K562 (cell line): ENCODE data around the gene INHBE. TPM values are rescaled to one million over a fixed set of nuclear protein-coding genes. Genes with fewer than 3 reads are reported as not detected.
A peak's percentile ranks its signal among the peaks of the same experiment; 100 is the strongest.

ENCODE experiments used
- ARHGAP35 ChIP-seq: fragments of 450-650 bp; IDR thresholded peaks from 2 replicates; pipeline ENCODE4 v1.6.1; 2018; ENCODE audit not compliant: partially characterized antibody
- BRF2 ChIP-seq: IDR thresholded peaks from 3 replicates; pipeline ENCODE4 v1.6.1; 2011; ENCODE audit warnings: borderline replicate concordance, mild to moderate bottlenecking; ENCODE audit not compliant: insufficient read length, insufficient read depth
- CREM ChIP-seq: IDR thresholded peaks from 2 replicates; pipeline ENCODE4 v1.6.1; 2014; ENCODE audit warnings: antibody characterized with exemption, low read depth
- GTF2A2 ChIP-seq: IDR thresholded peaks from 2 replicates; pipeline ENCODE4 v1.6.1; 2016; ENCODE audit warnings: mild to moderate bottlenecking, missing genetic modification characterization, missing compliant biosample characterization
- GTF2E2 ChIP-seq: fragments of 200-800 bp; sonication (Bioruptor generic); IDR thresholded peaks from 2 replicates; pipeline ENCODE4 v1.6.1; 2016; ENCODE audit warnings: missing genetic modification characterization, missing compliant biosample characterization
- HDAC6 ChIP-seq: IDR thresholded peaks from 2 replicates; pipeline ENCODE4 v1.6.1; 2012; ENCODE audit warnings: low read depth, mild to moderate bottlenecking, control low read depth, inconsistent platforms, low read length, moderate library complexity
- ILF3 ChIP-seq: fragments of 450-650 bp; IDR thresholded peaks from 2 replicates; pipeline ENCODE4 v1.6.1; 2018; ENCODE audit warnings: antibody characterized with exemption, mild to moderate bottlenecking, moderate library complexity, borderline replicate concordance
- MED1 ChIP-seq: sonication (generic); formaldehyde crosslinking; IDR thresholded peaks from 2 replicates; pipeline ENCODE4 v1.8.1; 2023; ENCODE audit warnings: missing genetic modification reagents, borderline replicate concordance
- MXI1 ChIP-seq: IDR thresholded peaks from 2 replicates; pipeline ENCODE4 v1.6.1; 2011; ENCODE audit warnings: low read depth, mild to moderate bottlenecking, improper control_type of control experiment, low read length
- MYNN ChIP-seq, 2 experiments: sonication (generic); formaldehyde crosslinking in 1 of 2; IDR thresholded peaks; 2 replicates each; pipeline versions ENCODE4 v1.5.0 to v1.6.1; 2016 to 2020; ENCODE audit warnings: antibody characterized with exemption in 1 of 2, missing genetic modification reagents in 1 of 2
- NCOR1 ChIP-seq: fragments of 450-650 bp; IDR thresholded peaks from 2 replicates; pipeline ENCODE4 v1.6.1; 2016; ENCODE audit warnings: mild to moderate bottlenecking, moderate library complexity
- NR0B1 ChIP-seq: fragments of 450-650 bp; IDR thresholded peaks from one replicate; pipeline ENCODE4 v1.6.1; 2018; ENCODE audit warnings: mild to moderate bottlenecking, moderate library complexity; ENCODE audit not compliant: partially characterized antibody
- NR2C1 ChIP-seq, 2 experiments: fragments of 450-650 bp; IDR thresholded peaks; 2 replicates each; pipeline ENCODE4 v1.6.1; 2017; ENCODE audit warnings: mild to moderate bottlenecking in 2 of 2, antibody characterized with exemption in 1 of 2, inconsistent platforms in 1 of 2, missing compliant biosample characterization in 1 of 2, missing genetic modification characterization in 1 of 2
- SIN3A ChIP-seq, 2 experiments: fragments of 150-350 bp in 1 of 2; IDR thresholded peaks; 2 replicates each; pipeline ENCODE4 v1.6.1; 2011 to 2016; ENCODE audit warnings: borderline replicate concordance in 2 of 2, low read depth in 2 of 2, low read length in 2 of 2, mild to moderate bottlenecking in 2 of 2, moderate library complexity in 2 of 2; ENCODE audit not compliant: control insufficient read depth in 1 of 2
- ZFP30 ChIP-seq: fragments of 250-450 bp; sonication (Bioruptor Pico); IDR thresholded peaks from 2 replicates; pipeline ENCODE4 v1.8.0; 2022; ENCODE audit warnings: moderate library complexity, mild to moderate bottlenecking, inconsistent platforms, borderline replicate concordance
- ZNF431 ChIP-seq: sonication (generic); formaldehyde crosslinking; IDR thresholded peaks from 2 replicates; pipeline ENCODE4 v1.8.0; 2022; ENCODE audit warnings: mild to moderate bottlenecking, missing genetic modification reagents
- ZNF766 ChIP-seq: fragments of 200-800 bp; sonication (Bioruptor generic); conservative IDR thresholded peaks from 2 replicates; pipeline ENCODE4 v1.6.1; 2016; ENCODE audit warnings: missing genetic modification characterization, missing compliant biosample characterization
- ZNF79 ChIP-seq: fragments of 250-450 bp; sonication (Bioruptor Pico); IDR thresholded peaks from 2 replicates; pipeline ENCODE4 v1.4.0; 2020; ENCODE audit warnings: low read depth, mild to moderate bottlenecking, moderate library complexity
- ZNF830 ChIP-seq: fragments of 250-450 bp; sonication (Bioruptor Pico); IDR thresholded peaks from 2 replicates; pipeline ENCODE4 v1.5.0; 2021; ENCODE audit warnings: mild to moderate bottlenecking
- polyA plus RNA-seq, 8 experiments: library from polyadenylated mRNA; depleted of rRNA in 4 of 8; stranded (reverse) in 5 of 8; unstranded in 3 of 8; fragments of >200 nt; fragmentation: Nextera tagmentation in 2 of 8; fragmentation: Illumina TruSeq in 1 of 8; extraction: Ambion mirVana in 2 of 8; extraction: Trizol in 1 of 8; gene quantifications; 2 replicates each; pipeline versions ENCODE4 v1.2.1 to v1.2.3, GENCODE V29; 2011 to 2014; ENCODE audit warnings: inconsistent platforms in 1 of 8, missing spikeins in 1 of 8
- total RNA-seq, 7 experiments: library from RNA; depleted of rRNA in 6 of 7; stranded (reverse); fragments of >200 nt in 6 of 7; fragmentation: Illumina TruSeq in 2 of 7; extraction: Trizol in 2 of 7; gene quantifications; 2 replicates each; pipeline versions ENCODE4 v1.2.1 to v1.2.3, GENCODE V29; 2011 to 2021; ENCODE audit warnings: low replicate concordance in 1 of 7
- TF ChIP-seq, protein P1 (sequence below): fragments of 250-450 bp; sonication (Bioruptor Pico); IDR thresholded peaks from 2 replicates; pipeline ENCODE4 v1.8.0; 2021; ENCODE audit warnings: borderline replicate concordance, mild to moderate bottlenecking, moderate library complexity; ENCODE audit not compliant: poor library complexity, severe bottlenecking
- TF ChIP-seq, protein P2 (sequence below): fragments of 250-450 bp; sonication (Bioruptor Pico); IDR thresholded peaks from 2 replicates; pipeline ENCODE4 v1.4.0; 2020; ENCODE audit warnings: mild to moderate bottlenecking, moderate library complexity
- TF ChIP-seq, protein P3 (sequence below): sonication (generic); formaldehyde crosslinking; IDR thresholded peaks from 2 replicates; pipeline ENCODE4 v1.8.0; 2022; ENCODE audit warnings: mild to moderate bottlenecking, missing genetic modification reagents

The INHBE gene
- total and polyA plus RNA-seq, 9 of the 15 experiments (the other 6 are each of a cell fraction or from before 2014, with no cell fraction given): 0.94 to 9.9 (median 7.3) TPM

DNA sequence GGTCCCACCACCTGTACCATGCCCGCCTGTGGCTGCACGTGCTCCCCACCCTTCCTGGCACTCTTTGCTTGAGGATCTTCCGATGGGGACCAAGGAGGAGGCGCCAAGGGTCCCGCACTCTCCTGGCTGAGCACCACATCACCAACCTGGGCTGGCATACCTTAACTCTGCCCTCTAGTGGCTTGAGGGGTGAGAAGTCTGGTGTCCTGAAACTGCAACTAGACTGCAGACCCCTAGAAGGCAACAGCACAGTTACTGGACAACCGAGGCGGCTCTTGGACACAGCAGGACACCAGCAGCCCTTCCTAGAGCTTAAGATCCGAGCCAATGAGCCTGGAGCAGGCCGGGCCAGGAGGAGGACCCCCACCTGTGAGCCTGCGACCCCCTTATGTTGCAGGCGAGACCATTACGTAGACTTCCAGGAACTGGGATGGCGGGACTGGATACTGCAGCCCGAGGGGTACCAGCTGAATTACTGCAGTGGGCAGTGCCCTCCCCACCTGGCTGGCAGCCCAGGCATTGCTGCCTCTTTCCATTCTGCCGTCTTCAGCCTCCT, 1.1 kb downstream of the INHBE start (continued):
- TF ChIP-seq HDAC6: no peak
- no peak for TF ChIP-seq GTF2E2 (tag)
- no peak for TF ChIP-seq ZFP30 (CRISPR knock-in tag)
- no peak for TF ChIP-seq GTF2A2 (tag)
- TF ChIP-seq NCOR1: no peak
- peak; percentile 60 for TF ChIP-seq CREM
- 0 out of 2 replicates have a peak, but pooled peaks have one; percentile 37 for TF ChIP-seq ZNF830 (CRISPR knock-in tag)
- TF ChIP-seq ILF3: no peak
- no peak for TF ChIP-seq MXI1
- no peak for TF ChIP-seq SIN3A (IDR thresholded peaks at IDR 0.05; ENCODE audit: borderline replicate concordance in 2 of 2, control insufficient read depth in 1 of 2, low read depth in 2 of 2, low read length in 2 of 2)
- TF ChIP-seq ARHGAP35: no peak
- TF ChIP-seq ZNF431 (CRISPR knock-in tag): 0 out of 2 replicates have a peak, but pooled peaks have one; percentile 34
- TF ChIP-seq, protein P1, sequence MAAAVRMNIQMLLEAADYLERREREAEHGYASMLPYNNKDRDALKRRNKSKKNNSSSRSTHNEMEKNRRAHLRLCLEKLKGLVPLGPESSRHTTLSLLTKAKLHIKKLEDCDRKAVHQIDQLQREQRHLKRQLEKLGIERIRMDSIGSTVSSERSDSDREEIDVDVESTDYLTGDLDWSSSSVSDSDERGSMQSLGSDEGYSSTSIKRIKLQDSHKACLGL: no peak
- TF ChIP-seq, protein P2, sequence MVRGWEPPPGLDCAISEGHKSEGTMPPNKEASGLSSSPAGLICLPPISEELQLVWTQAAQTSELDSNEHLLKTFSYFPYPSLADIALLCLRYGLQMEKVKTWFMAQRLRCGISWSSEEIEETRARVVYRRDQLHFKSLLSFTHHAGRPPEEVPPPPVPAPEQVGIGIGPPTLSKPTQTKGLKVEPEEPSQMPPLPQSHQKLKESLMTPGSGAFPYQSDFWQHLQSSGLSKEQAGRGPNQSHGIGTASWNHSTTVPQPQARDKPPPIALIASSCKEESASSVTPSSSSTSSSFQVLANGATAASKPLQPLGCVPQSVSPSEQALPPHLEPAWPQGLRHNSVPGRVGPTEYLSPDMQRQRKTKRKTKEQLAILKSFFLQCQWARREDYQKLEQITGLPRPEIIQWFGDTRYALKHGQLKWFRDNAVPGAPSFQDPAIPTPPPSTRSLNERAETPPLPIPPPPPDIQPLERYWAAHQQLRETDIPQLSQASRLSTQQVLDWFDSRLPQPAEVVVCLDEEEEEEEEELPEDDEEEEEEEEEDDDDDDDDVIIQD (CRISPR knock-in tag): no peak
- no peak for TF ChIP-seq ZNF766 (CRISPR knock-in tag)
- TF ChIP-seq, protein P3, sequence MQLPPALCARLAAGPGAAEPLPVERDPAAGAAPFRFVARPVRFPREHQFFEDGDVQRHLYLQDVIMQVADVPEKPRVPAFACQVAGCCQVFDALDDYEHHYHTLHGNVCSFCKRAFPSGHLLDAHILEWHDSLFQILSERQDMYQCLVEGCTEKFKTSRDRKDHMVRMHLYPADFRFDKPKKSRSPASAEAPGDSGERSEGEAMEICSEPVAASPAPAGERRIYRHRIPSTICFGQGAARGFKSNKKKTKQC (CRISPR knock-in tag): no peak
- TF ChIP-seq MYNN (IDR thresholded peaks at IDR 0.05): 0 out of 2 replicates have a peak, but pooled peaks have one; percentile 53
- no peak for TF ChIP-seq MYNN (CRISPR knock-in tag; IDR thresholded peaks at IDR 0.05)
- no peak for TF ChIP-seq NR0B1
- no peak for TF ChIP-seq MED1 (CRISPR knock-in tag)
- no peak for TF ChIP-seq ZNF79
- no peak for TF ChIP-seq NR2C1 (IDR thresholded peaks at IDR 0.05)
- 0 out of 2 replicates have a peak, but pooled peaks have one; percentile 35 for TF ChIP-seq NR2C1 (tag; IDR thresholded peaks at IDR 0.05)
- no peak for TF ChIP-seq BRF2
